Subcutaneous abdominal adipose tissue (tissue), 5 donors: ENCODE measurements around the gene WDR43.

Experiments used
- H3K27ac ChIP-seq: one replicate; pipeline ENCODE4 v1.7.0; 2013; ENCODE audit warnings: low read depth, mild to moderate bottlenecking, inconsistent platforms, low read length, moderate library complexity
- H3K27me3 ChIP-seq, 5 donors: one replicate each; pipeline ENCODE4 v1.7.0; 2013; ENCODE audit warnings: low read length in 5 of 5, inconsistent platforms in 1 of 5; ENCODE audit not compliant: control insufficient read depth in 5 of 5, insufficient read depth in 4 of 5
- H3K36me3 ChIP-seq, 5 donors: one replicate each; pipeline ENCODE4 v1.7.0; 2013; ENCODE audit warnings: low read length in 5 of 5; ENCODE audit not compliant: control insufficient read depth in 5 of 5, insufficient read depth in 5 of 5
- H3K4me1 ChIP-seq, 5 donors: one replicate each; pipeline ENCODE4 v1.7.0; 2013; ENCODE audit warnings: low read length in 5 of 5, mild to moderate bottlenecking in 3 of 5, moderate library complexity in 1 of 5; ENCODE audit not compliant: control insufficient read depth in 5 of 5, insufficient read depth in 5 of 5
- H3K4me3 ChIP-seq, 5 donors: one replicate each; pipeline ENCODE4 v1.7.0; 2013; ENCODE audit warnings: low read length in 5 of 5, low read depth in 1 of 5
- H3K9ac ChIP-seq, 5 donors: one replicate each; pipeline ENCODE4 v1.7.0; 2013; ENCODE audit warnings: low read length in 5 of 5, mild to moderate bottlenecking in 4 of 5, moderate library complexity in 3 of 5
- H3K9me3 ChIP-seq, 5 donors: one replicate each; pipeline ENCODE4 v1.7.0; 2013; ENCODE audit warnings: low read length in 5 of 5; ENCODE audit not compliant: control insufficient read depth in 5 of 5
- donor health status: healthy.
- donor health status: healthy.
- donor health status: healthy.
- donor health status: healthy.
- donor health status: healthy.

The WDR43 gene

DNA sequence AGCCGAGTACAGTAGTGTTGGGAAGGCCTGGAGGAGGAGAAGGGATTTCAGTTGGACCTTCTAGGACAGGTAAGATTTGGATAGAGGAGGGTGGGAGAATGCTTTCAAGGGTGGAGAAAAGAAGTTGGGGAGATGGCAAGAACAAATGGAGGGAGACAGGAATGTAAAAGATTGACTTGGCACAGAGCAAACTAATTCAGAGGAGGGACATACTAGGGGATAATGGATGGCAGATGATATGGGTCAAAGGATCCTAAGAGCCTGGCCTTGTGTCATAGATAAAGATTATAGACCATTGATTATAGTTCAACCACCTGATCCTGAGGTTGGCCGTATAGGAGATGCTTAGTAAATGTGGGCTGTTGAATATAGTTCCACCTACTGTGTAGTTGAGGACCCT is 12.4 kb downstream of the WDR43 start:
- Histone ChIP-seq H3K36me3 (peaks cover 29 to 63% (median 47%) of the 10 kb centered on the region in 5 donors), H3K27ac (no peak overlapping the region), H3K9me3 (no peaks in the 10 kb centered on the region), H3K9ac (no peak overlapping the region), H3K27me3 (no peaks in the 10 kb centered on the region), H3K4me3 (no peak overlapping the region), H3K4me1 (peaks cover 0 to 13% (median 0%) of the 10 kb centered on the region in 5 donors)

DNA sequence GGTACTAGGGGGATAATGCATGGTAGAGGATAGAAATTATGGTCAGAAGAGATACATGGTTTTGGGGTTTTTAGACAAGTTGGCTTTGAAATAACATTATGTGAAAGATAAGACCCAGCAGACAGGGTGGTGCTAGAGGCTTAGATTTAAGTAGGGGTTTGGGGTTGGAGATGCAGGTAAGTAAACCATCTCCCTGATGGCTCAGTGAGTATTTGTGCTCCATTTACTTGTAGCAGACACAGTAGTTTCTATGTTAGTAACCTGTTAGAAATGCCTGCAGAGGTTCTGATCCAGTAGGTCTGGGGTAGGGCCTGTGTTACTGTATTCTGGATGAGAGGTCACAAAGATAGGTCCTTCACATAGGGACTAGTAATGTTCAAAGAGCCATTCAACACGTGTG is 13.7 kb downstream of the WDR43 start:
- Histone ChIP-seq H3K27me3 (no peaks in the 10 kb centered on the region), H3K4me1 (peaks cover 0 to 13% (median 0%) of the 10 kb centered on the region in 5 donors), H3K9me3 (no peaks in the 10 kb centered on the region), H3K9ac (no peak overlapping the region), H3K27ac (no peak overlapping the region), H3K36me3 (peaks cover 33 to 64% (median 46%) of the 10 kb centered on the region in 5 donors), H3K4me3 (no peak overlapping the region)

DNA sequence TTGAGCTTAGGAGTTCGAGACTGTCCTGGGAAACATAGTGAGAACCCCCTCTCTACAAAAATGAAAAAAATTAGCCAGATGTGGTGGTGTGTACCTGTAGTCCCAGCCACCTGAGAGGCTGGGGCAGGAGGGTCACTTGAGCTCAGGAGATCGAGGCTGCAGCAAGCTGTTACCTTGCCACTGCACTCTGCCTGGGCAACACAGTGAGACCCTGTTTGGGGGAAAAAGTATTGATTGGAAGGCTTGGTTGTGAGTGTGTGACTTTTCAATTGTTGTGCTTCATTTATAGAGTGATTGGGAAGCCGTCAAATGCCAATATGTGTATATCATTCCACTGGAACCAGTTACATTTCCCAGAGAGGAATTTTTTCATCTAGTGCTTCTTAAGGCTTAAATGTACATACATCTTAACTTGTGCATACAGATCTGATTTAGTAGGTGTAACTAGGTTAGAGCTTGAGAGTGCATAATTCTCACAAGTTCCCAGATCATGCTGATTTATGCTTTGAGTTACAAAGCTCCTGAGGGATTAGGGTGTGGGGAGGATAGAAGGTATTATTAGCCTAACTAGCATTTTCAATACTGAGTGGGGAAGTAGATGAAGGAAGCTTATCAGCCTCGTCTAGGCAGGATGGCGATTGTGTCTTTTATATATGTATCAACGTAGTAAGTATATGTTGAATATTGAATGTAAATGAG is 15.3 kb downstream of the WDR43 start:
- no peak overlapping the region for H3K27ac ChIP-seq
- H3K4me1 ChIP-seq: peaks cover 0 to 7% (median 0%) of the 10 kb centered on the region in 5 donors
- H3K9ac ChIP-seq: no peak overlapping the region
- peaks cover 41 to 71% (median 55%) of the 10 kb centered on the region in 5 donors for H3K36me3 ChIP-seq
- no peaks in the 10 kb centered on the region for H3K9me3 ChIP-seq
- no peak overlapping the region for H3K4me3 ChIP-seq
- no peaks in the 10 kb centered on the region for H3K27me3 ChIP-seq

DNA sequence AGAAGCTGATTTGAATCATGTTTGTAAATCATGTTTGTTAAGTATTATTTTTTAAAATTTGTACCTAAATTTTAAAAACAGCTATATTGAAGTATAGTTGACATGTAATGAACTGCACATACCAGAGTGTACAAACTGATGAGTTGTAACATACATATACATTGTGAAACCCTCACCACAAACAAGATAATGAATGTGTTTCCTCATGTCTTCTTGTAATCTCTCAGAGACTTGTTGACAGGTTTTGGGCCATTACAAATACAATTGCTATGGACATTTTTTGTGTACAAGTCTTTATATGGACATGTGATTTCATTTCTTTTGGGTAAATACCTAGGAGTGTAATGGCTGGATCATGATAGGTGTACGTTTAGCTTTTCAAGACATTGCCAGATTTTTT is 21.5 kb downstream of the WDR43 start:
- Histone ChIP-seq H3K4me1 (no peaks in the 10 kb centered on the region), H3K27ac (no peak overlapping the region), H3K9me3 (no peaks in the 10 kb centered on the region), H3K4me3 (no peak overlapping the region), H3K36me3 (peaks cover 35 to 54% (median 36%) of the 10 kb centered on the region in 5 donors), H3K27me3 (no peaks in the 10 kb centered on the region), H3K9ac (no peak overlapping the region)

DNA sequence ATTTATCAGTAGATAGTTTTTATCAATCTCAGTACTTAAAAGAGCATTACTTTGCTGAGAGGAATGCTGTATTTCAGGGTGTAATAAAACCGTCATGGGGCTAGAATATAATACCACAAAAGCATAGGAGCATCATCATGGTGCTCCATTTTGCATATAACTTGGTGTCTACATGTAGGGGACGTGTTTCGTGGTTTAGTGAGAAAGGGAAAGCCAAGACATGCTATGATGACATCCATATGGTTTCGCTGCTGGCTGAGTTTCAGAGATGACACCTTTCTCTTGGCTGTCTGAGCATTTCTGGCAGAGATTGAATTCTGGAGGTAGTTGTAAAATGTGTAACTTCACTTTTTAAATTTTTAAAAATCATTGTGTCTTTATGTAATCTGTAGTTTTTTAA is 32.4 kb downstream of the WDR43 start:
- Histone ChIP-seq H3K27me3 (no peaks in the 10 kb centered on the region), H3K9ac (no peak overlapping the region), H3K36me3 (peaks cover 62 to 92% (median 72%) of the 10 kb centered on the region in 5 donors), H3K4me1 (no peaks in the 10 kb centered on the region), H3K9me3 (no peaks in the 10 kb centered on the region), H3K4me3 (no peak overlapping the region), H3K27ac (no peak overlapping the region)

DNA sequence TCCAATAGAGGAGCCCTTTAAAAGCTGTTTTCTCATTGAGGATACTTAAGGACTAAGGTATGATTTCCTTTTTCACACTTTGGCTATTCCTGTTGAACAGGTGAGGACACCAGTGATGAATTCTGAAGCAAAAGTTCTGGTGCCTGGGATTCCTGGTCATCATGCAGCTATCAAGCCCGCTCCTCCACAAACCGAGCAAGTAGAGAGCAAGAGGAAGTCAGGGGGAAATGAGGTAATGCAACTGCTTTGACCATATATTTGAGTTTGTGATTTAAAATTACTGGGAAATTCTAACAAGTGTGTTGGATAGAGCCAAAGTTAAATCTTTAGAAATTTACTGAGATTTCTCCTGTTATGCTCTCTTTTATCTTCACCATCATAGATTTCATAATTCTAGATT is 33.0 kb downstream of the WDR43 start:
- H3K27me3 ChIP-seq: no peaks in the 10 kb centered on the region
- no peak overlapping the region for H3K4me3 ChIP-seq
- no peaks in the 10 kb centered on the region for H3K4me1 ChIP-seq
- H3K27ac ChIP-seq: no peak overlapping the region
- no peak overlapping the region for H3K9ac ChIP-seq
- H3K9me3 ChIP-seq: no peaks in the 10 kb centered on the region
- peaks cover 62 to 95% (median 73%) of the 10 kb centered on the region in 5 donors for H3K36me3 ChIP-seq

DNA sequence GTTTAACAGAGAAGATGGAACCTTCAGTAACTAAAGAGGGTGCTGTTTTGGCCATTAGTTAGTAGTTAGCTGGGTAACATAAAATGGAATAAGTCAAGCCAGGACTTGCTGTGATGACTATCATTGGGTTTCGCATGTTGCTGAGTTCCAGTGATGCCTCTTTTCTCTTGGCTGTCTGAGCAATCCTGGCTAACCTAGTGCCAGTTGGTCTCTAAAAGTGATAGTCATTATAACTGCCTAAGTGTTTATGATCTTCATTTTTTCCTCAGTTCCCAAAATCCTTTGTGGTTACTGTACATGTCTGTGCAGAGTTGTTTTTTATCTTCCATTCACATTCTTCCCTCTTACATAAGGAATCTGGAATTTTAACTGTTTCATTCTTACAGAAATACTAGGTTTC is 33.4 kb downstream of the WDR43 start:
- Histone ChIP-seq H3K4me1 (no peaks in the 10 kb centered on the region), H3K27me3 (no peaks in the 10 kb centered on the region), H3K4me3 (no peak overlapping the region), H3K9me3 (no peaks in the 10 kb centered on the region), H3K9ac (no peak overlapping the region), H3K27ac (no peak overlapping the region), H3K36me3 (peaks cover 62 to 93% (median 71%) of the 10 kb centered on the region in 5 donors)

DNA sequence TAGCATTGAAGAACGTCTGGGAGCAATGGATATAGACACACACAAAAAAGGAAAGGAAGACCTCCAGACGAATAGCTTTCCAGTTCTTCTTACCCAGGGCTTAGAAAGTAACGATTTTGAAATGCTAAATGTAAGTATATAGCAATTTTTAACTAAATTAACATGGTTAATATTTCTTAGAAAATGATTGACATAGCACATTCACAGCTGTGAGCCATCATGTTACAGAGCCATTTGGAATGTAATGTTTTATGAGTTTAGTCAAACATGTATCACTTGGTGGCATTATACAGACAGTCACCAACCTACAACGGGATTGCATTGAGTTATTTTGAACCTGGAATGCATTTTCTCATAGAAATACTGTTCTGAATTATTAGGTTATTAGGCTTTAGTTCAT is 35.1 kb downstream of the WDR43 start:
- Histone ChIP-seq H3K36me3 (peaks cover 57 to 88% (median 69%) of the 10 kb centered on the region in 5 donors), H3K27ac (no peak overlapping the region), H3K9ac (no peak overlapping the region), H3K27me3 (no peaks in the 10 kb centered on the region), H3K9me3 (no peaks in the 10 kb centered on the region), H3K4me1 (no peaks in the 10 kb centered on the region), H3K4me3 (no peak overlapping the region)

DNA sequence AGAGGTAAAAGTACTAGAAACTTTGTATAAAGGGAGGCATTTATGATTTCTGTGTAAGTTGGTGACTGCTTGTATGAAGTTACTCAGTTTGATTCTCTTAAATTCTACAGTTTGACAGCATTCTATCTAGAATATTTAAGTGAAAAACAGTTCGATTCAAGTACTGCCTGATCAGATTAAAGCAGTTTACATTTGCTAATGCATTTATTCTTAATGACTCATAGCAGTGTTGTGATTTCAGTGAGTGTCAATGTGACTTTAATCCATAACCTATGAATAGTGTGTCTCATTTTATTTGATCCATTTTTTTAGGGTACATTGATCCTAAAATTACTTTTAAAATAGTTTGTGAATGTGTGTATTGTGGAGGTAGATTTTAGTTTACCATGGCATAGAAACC is 35.7 kb downstream of the WDR43 start:
- Histone ChIP-seq H3K9ac (no peak overlapping the region), H3K9me3 (no peaks in the 10 kb centered on the region), H3K27ac (no peak overlapping the region), H3K36me3 (peaks cover 56 to 88% (median 64%) of the 10 kb centered on the region in 5 donors), H3K27me3 (no peaks in the 10 kb centered on the region), H3K4me3 (no peak overlapping the region), H3K4me1 (no peaks in the 10 kb centered on the region)

DNA sequence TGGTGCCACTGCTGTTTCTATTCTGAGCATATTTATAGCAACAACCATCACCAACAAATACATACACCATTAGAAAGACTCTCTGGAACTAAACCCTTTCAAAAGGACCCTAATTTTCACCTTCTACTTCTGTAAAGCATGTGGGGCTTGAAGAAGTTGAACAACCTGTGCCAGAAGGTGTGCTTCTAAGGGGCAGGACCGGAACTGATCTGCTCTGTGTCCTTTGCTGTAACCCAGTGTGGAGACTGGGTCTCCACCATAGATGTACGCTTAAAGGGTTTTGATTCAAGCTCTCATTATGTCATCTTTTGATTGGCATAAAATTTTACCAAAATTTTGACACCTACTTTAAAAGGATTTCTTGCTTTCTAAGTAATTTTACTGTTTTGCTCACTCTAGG is 40.3 kb downstream of the WDR43 start:
- peaks cover 45 to 82% (median 50%) of the 10 kb centered on the region in 5 donors for H3K36me3 ChIP-seq
- no peak overlapping the region for H3K4me3 ChIP-seq
- H3K4me1 ChIP-seq: no peaks in the 10 kb centered on the region
- H3K9me3 ChIP-seq: no peaks in the 10 kb centered on the region
- H3K27me3 ChIP-seq: no peaks in the 10 kb centered on the region
- H3K27ac ChIP-seq: no peak overlapping the region
- no peak overlapping the region for H3K9ac ChIP-seq
